VCaP (cell line): ENCODE results near the gene RASA3.

Source experiments
- H3K27ac ChIP-seq: fragments of 450-650 bp; 2 replicates; pipeline ENCODE4 v1.5.1; 2017
- TF ChIP-seq, protein P1 (sequence below): fragments of 450-650 bp; conservative IDR thresholded peaks from 2 replicates; pipeline ENCODE4 v1.5.1; 2017; ENCODE audit warnings: mild to moderate bottlenecking, moderate library complexity

Gene RASA3

DNA sequence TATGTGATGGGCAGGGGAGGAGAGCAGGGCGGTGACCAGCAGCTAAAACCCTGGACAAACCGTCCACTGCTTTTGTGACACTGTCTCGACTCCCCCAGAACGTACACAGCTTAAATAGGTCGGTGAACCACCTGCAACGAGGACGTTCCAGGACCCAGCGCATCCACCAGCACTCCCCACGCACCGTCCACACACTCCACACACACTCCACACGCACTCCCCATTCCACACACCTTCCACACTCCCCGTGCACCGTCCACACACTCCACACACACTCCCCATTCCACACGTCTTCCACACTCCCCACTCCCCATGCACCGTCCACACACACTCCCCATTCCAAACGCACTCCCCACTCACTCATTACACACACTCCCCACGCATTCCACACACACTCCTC lies 120.3 kb downstream of the RASA3 start:
- TF ChIP-seq, protein P1, sequence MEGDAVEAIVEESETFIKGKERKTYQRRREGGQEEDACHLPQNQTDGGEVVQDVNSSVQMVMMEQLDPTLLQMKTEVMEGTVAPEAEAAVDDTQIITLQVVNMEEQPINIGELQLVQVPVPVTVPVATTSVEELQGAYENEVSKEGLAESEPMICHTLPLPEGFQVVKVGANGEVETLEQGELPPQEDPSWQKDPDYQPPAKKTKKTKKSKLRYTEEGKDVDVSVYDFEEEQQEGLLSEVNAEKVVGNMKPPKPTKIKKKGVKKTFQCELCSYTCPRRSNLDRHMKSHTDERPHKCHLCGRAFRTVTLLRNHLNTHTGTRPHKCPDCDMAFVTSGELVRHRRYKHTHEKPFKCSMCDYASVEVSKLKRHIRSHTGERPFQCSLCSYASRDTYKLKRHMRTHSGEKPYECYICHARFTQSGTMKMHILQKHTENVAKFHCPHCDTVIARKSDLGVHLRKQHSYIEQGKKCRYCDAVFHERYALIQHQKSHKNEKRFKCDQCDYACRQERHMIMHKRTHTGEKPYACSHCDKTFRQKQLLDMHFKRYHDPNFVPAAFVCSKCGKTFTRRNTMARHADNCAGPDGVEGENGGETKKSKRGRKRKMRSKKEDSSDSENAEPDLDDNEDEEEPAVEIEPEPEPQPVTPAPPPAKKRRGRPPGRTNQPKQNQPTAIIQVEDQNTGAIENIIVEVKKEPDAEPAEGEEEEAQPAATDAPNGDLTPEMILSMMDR: no peak
- no peak overlapping the region for H3K27ac ChIP-seq

DNA sequence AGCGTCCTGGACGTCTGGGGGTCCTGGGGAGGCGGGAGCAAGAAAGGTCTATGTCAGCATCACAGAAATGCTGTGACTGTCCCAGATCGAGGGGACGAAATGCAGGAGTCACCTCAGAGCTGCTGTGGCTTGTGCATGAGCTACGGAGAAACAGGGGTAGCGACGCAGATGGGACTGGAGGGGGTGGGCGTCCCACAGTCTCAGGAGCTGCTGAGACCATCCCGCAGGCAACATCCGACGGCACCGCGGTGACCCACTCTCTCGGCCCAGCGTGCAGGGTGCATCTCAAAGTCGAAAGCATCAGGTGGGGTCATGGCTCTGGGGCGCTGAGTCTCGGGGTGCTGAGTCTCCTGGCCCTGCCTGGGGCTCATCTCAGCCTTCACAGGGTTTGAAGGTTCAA lies 121.2 kb downstream of the RASA3 start:
- no peak overlapping the region for H3K27ac ChIP-seq
- TF ChIP-seq, protein P1: no peak

DNA sequence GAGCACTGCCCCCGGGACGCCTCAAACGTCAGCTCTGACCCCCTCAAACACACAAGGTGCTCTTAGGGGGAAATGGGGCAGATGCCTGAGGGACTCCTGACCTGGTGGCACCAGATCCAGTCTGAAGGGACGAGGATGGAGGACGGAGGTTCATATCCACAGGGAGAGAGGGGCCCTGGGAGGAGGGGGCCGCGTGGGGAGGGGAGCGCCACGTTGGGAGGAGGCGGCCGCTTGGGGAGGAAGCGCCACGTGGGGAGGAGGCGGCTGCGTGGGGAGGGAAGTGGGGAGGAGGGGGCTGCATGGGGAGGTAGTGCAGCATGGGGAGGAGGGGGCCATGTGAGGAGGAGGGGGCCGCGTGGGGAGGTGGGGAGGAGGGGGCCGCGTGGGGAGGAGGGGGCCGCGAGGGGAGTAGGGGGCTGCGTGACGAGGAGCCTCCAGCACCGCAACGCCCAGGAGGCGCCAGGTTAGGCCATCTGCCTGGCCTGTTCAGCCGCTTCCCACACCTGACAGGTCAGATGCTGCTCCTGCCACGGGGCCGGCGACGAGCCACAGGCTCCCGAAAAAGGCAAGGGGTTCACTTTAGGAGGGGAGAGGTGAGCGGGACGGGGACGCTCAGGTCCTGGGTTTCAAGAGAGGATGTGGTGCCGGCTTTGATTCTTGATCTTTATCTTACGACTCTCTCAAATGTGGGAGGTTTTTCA lies 121.9 kb downstream of the RASA3 start:
- TF ChIP-seq, protein P1: no peak

DNA sequence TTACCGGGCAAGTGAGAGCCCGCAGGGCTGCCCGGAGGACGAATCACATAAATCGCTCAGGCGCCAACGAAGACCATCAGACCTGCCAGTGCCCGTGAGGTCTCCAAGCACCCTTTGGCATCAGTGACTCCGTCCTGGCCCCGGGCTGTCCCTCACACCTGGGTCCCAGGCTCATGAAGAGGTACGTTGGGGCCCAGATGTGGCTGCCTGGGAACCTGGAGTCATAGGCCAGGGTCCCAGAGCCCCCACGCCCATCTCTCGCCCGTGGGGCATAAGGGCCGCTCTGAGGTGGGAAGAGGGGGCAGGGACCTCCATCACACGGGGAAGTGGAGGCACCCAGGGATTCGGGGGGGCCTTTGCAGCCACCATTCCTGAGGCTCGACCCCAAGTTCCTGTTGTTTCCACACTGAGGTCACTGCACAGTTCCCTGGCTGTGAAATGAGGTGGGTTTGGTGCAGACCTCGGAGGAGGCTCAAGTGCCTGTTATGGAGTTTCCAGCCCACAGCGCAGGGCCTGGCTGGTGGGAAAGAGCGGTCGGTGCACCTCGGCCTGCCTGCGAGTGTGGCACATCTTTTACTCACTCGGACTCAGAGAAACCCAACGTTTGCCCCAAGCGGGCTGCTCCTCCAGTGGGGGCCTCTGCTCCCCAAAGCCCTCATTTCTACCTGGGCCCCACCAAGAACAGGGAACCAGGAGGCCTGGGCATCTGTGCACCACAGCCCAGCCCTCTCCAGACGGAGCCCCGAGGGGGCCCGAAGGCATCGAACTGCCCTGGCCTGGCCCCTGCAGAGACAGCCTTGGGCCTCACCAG lies 122.6 kb downstream of the RASA3 start:
- TF ChIP-seq, protein P1: no peak
- no peak overlapping the region for H3K27ac ChIP-seq

More for the DNA sequence above, 121.9 kb downstream of the RASA3 start:
- H3K27ac ChIP-seq: no peak overlapping the region

DNA sequence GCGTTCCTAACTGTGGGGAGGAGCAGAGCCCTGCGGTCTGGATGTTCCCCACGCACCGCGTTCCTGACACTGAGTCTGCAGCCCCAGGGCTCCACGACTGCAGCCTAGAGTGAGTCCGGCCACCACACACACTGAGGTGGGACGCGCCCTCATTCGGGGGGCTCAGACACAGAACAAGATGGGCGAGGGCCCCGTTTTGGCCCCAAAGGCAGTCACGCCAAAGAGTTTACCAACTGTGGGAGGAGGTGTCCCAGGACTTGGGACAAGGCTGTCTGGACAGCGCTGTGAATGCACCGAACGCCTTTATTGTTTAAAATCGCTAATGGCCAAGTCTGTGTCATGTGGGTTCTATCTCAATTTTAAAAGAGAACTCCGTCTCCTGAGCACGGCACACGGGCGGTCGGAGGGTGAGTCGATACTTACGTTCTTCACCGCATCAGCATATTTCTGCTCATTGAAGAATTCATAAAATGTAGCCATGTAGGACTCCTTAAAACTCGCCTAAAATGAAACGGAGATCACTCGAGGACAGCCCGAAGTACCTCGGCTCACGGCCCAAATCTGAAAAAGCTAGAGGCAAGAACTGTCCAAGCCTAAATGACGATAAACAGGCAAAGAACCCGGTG lies 123.3 kb downstream of the RASA3 start:
- TF ChIP-seq, protein P1: no peak
- H3K27ac ChIP-seq: no peak overlapping the region

DNA sequence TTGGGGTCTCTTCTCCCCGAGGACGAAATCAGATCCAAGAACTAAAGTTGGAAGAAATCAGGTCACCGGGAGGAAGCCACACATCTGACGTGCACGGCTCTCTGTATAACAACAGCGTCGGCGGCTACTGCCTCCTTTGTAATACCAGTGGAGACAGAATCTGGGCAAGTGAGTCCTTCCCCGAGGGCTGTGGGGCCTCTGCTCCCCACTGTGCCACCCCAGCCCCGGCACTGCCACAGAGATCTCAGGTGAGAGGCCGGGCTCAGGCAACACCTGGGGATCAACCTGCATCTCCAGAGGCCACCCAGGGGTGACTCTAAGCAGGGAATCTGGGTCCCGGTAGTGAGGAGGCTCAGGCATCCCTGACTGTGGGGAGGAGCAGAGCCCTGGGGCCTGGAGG lies 124.9 kb downstream of the RASA3 start:
- H3K27ac ChIP-seq: no peak overlapping the region
- TF ChIP-seq, protein P1: no peak

DNA sequence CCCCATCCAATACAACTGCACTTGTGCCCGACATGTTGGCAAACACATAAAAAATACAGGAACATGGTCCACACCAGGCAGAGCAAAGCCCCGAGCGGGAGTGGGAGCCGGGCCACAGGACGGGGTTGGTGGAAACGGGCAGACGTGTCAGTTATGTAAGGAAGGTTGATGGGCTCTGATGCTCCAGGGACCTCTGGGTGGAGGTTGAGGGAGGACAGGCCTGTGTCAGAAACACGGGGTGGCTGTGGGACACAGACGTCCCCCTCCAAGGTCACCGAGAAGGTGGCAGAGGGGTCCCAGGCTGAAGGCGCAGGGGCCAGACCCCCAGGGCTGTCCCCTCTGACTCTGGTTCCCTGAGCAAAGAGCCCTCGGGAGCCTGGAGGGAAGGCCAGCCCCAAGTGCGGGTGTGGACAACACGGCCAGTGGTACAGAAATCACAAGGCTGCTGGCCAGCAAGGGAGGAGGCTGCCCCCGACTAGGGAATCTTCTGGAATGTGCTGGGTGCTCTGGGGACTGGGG lies 127.2 kb downstream of the RASA3 start:
- TF ChIP-seq, protein P1: no peak
- H3K27ac ChIP-seq: no peak overlapping the region
